GM19193 (cell line): ENCODE measurements around the gene SCAMP3.

Source experiments
- POLR2A ChIP-seq: IDR thresholded peaks from 4 replicates; pipeline ENCODE4 v1.6.1; 2011; ENCODE audit not compliant: insufficient read depth, insufficient read length; ENCODE audit errors: extremely low read depth

Gene SCAMP3

DNA sequence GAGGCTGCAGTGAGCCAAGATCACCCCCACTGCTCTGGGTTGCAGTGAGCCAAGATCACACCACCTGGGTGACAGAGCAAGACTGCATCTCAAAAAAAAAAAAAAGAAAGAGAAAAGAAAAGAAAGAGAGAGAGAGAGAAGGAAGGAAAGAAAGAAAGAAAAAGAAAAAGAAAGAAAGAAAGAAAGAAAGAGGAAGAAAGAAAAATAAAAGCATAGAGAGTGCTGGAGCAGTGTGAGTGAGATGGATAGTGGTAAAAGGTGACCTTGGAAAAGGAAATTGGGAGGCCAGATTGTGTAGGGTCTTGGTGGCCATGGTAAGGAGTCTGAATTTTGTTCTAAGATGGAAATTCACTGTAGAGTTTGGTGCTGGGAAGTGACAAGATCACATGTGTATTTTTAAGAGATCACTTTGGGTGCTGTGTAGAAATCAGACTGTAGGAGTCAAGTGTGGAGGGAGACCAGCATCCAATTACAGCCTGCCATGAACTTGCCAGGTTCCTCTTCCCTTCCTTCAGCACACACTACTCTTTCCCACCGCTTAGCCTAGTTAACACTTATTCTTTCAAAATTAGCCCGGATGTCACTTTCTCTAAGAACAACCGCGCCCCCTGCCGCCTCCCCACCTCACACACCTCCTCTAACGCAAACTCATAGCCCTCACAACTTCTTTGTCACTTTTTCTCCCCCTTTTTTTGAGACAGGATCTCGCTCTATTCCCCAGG lies 35.8 kb downstream of the SCAMP3 start:
- TF ChIP-seq POLR2A, result no peak

DNA sequence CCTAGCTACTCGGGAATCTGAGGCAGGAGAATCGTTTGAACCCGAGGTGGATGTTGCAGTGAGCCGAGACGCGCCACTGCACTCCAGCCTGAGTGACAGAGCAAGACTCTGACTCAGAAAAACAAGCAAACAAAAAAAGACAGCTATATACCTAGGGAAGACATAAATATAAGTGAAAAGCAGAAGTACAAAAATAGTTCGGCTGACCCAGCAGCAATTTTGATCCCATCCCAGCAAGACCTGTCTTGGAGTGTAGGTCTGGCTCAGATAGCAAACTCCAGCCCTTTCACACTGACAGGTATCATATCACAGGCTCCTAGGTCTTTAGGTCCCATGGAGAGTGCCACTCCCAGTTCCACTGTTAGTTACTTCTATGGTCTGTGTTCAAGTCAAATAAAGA lies 39.1 kb downstream of the SCAMP3 start:
- no peak for TF ChIP-seq POLR2A

DNA sequence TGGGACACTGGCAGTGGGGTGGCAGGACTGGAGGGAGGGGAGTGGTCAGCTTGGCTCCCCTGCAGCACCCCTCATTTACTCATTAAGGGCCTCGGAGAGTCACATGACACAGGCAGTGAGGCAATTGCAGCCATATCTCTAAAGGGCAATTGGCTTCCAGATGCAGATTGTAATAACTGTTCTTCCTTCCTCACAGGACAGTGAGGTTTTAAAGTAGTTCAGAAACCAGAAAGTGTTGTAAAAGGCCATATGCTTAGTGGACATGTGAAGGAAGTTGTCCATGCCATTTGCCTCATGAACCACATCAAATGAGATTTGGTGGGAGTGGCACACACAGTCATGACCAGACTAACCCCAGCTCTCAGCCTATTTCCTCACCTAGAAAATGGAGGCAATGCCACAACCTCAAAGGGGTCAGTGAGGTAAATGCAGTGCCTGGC lies 42.5 kb downstream of the SCAMP3 start:
- no peak for TF ChIP-seq POLR2A

DNA sequence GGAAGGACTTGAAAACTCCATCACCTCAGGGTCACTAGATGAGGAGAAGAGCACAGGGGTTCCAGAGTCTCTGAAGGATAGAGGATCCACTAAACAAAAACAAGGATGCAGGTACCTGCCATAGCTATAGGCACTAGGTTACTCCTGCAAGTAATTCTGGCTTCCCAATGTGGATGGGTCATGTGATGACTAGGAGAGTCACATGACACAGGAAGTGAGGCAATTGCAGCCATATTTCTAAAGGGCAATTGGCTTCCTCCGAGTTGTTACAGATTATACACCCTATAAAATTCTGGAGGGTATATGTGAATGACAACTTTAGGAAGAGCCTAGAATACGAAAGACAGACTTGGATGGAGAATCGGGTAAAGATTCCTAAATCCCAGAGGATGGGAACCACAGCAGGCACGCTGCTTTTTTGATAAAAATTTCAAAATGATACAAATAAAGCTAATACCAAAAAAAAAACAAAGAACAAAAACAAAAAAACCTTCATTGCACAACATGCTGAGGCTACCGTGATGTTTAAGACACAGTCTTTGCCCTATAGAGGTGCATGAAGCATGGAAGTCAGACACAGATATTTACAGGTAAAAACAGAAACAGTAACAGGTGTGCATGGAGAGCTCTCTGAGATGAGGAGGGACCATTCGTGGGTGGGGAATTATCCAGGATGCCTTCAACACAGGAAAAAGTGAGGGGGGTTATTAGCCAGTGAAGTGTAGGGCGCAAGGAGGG lies 43.1 kb downstream of the SCAMP3 start:
- TF ChIP-seq POLR2A, result no peak

DNA sequence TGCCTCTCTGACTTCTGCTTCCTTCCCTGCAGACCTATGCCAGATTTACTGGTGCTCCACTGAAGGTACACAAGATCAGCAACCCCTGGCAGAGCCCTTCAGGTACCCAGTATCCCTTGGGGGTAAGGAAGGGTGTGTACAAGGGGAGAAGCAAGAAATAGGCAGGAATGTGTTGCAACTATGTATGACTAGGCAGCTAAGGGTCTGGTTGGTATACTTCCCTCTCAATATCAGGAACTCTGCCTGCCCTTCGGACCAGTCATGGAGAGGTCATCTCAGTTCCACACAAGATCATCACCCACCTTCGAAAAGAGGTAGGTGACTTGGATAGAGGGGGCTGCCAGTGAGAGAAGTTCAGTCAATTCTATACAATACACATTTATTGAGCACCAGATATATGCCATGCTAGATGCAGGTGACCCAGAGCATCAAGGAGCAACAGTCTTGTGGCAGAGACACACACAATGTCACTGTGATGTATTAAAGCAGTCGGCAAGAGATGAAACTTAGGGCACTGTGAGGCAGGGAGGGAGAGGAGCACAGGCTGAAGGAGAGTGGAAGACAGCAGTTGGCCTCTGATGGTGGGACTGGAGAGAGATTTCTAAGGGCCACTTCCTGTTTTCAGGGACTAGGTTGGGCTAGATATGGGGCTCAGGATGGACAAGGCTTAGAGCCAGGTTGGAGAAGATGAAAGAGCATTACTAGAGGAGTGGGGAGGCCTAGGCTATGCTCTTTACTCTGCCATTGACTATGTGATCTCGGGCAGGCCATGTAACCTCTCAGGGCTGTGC lies 51.7 kb downstream of the SCAMP3 start:
- no peak for TF ChIP-seq POLR2A

DNA sequence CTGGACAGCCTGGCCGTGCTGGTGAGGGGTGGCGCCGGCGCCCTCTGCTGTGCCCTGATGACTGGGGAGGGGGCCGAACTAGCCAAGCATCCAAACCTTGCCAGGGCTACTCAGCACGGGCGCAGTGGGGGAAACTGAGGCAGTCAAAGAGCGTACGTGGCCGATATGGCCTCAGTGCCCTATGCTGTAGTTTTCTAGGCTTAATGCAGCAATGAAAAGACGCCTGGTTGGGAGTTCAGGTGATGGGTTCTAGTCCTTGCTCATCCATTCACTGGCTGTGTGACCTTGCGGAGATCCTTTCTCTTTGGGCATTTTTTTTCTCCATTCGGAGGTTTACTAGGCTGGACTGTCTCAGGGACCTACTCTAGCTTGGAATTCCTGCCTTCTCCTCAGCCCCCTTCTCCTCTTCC lies 52.8 kb downstream of the SCAMP3 start:
- no peak for TF ChIP-seq POLR2A

DNA sequence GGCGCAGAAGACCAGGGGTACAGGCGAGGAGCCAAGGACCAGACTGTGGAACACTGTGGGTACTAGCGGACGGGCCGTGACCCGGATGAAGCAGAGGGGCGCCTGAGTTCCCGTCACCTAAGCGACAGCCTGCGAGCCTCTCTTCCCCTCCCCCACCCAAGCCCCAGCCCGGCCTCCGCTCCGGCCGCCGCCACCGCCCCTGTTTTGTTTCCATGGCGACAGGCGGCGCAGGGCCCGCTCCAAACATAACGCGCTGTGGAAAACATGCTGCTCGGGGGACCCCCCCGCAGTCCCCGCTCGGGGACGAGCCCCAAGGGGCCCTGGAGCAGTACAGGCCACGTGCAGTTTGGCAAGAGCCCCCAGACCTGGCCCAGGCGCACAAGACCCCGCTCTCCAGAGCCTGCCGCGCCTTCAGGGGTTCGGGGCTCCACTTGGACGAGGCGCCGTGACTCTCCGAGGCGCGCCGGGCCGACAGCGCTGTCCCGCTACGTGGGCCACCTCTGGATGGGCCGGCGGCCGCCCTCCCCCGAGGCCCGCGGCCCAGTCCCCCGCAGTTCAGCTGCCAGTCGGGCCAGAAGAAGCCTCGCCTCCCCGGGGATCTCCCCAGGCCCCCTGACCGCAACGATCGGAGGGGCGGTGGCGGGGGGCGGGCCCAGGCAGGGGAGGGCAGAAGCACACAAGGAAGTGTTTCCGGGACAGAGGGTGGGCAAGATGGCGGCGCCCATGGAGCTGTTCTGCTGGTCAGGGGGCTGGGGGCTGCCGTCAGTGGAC lies 53.4 kb downstream of the SCAMP3 start, which contains the start of gene MTX1:
TSS of gene MTX1 (plus strand) at position 155 of the 771 bp plus-strand sequence. CDS start at position 265, 110 bp downstream.
- TF ChIP-seq POLR2A, result peak; percentile 55

DNA sequence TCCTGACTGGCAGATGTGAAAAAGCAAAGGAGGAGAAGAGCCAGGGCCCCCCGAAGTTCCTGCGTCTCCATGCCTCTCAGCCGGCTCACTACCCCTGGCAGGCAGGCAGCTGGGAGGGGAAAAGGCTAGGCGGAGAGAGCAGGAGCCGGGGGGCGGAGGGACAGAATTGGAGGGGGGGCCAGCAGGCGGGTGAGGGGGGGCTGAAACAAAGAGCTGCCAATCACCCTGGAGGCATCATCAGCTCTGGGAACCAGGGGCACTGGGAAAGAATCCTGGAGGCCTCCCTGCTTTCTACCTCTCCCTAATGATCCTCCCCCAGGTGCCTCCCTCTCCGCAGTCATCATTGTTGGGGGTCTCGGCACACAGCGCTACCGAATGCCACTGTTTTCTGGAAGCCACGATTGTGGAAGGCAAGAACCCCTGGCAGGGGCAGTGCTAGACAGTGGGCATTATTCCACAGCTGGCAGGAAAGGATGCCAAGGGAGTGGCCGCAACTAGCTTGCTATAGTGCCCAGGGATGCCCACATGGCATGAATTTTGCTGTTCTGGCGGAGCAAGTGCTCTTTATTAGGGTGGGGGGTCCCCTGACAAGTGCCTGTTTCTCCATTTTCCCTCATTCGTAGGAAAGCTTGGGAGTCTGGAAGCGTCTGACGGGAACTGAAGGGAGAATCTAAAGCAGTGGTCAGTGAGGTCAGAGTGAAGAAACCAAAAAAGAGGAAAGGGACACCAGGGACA lies 54.2 kb downstream of the SCAMP3 start, which contains the start of gene THBS3:
TSS of gene THBS3 (minus strand) at position 92 of the 735 bp plus-strand sequence. CDS start at position 71, 21 bp downstream.
- TF ChIP-seq POLR2A, result no peak

DNA sequence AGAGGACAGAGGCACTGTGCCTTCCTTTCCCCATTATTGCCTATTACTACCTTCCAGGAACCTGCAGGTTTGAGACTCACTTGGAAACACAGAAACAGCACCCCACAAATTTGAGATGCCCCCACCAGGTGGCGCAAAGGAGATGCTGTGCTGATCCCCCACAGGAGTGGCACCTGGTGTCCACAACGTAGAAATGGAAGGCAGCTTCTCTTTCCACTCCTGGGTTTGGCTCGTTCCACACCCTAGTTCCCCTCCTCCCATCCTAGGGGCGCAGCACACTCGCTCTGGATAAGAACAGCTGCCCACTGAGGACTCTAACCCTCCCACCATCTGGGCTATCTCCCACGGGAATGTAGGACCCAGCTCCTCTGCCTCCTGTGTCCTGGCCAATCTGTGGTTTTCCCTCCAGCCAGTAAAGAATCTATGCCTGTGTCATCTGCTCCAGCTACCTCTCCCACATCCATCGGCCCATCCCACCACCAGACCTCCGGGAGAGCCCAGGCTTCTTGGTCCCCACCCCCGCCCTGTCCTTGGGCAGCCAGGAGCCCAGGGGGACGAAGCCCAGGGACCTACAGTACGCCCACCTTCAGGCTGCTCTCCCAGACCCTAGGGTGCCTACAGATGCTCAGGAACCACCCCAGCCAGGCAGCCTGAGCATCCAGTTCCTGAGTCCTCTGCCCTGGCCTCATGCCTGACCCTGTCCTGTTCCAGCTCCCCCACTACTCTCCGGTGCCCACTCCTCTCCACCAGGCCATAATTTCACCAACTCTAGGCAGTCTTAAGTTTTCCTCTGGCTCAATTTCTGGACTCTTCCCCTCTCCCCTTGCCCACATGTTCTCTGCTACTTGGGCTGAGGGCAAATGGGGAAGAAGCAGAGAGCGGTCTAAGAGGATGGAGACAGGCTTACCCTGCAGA lies 55.0 kb downstream of the SCAMP3 start:
- TF ChIP-seq POLR2A, result no peak
